ENCODE measurements around the gene CEP72. TPM values are rescaled to one million over a fixed set of nuclear protein-coding genes. Genes with fewer than 3 reads are reported as not detected.
A peak's percentile ranks its signal among the peaks of the same experiment; 100 is the strongest.

Gene CEP72
- total RNA-seq, 2 donors from 2014 or later = 35.6 to 36.5 TPM

DNA sequence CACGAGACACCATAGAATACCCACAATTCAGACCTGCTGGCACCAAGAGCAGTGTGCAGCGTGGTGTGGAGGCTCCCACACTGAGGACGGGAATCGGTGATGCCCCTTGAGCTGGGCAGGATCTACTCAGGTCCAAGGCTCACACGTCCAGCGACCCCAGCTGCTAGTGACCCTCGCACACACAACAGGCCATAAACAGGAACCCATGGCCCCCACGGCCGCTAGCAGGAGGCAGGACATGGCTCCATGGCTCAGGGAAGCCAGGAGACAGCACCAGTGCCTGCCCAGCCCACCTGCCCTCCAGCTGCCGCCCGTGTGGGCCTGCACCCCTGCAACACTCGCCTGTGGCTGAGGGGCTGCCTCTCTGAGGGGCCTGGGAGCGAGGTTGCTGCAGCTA is 44.5 kb upstream of the CEP72 start:
- H3K27me3 ChIP-seq (ENCODE audit: control insufficient read depth, insufficient read depth, low read length, poor library complexity, severe bottlenecking) = peaks cover 7% of the 10 kb centered on the region
- no peak overlapping the region for H3K9ac ChIP-seq (ENCODE audit: extremely low read depth, low read length, poor library complexity, severe bottlenecking)
- Mint-ChIP-seq H3K4me3 (no peak overlapping the region), H3K36me3 (ENCODE audit: low read depth) (no peaks in the 10 kb centered on the region), H3K27ac (no peak overlapping the region), H3K9me3 (peaks cover 4% of the 10 kb centered on the region), H3K27me3 (ENCODE audit: insufficient read depth) (peaks cover 26% of the 10 kb centered on the region), H3K4me1 (peaks cover 4% of the 10 kb centered on the region)
- no peaks in the 10 kb centered on the region for H3K36me3 ChIP-seq (ENCODE audit: control insufficient read depth, insufficient read depth, low read length)
- H3K27ac ChIP-seq (ENCODE audit: low read depth, low read length) = no peak overlapping the region
- no peak for DNase-seq
- TF ChIP-seq, protein P1, sequence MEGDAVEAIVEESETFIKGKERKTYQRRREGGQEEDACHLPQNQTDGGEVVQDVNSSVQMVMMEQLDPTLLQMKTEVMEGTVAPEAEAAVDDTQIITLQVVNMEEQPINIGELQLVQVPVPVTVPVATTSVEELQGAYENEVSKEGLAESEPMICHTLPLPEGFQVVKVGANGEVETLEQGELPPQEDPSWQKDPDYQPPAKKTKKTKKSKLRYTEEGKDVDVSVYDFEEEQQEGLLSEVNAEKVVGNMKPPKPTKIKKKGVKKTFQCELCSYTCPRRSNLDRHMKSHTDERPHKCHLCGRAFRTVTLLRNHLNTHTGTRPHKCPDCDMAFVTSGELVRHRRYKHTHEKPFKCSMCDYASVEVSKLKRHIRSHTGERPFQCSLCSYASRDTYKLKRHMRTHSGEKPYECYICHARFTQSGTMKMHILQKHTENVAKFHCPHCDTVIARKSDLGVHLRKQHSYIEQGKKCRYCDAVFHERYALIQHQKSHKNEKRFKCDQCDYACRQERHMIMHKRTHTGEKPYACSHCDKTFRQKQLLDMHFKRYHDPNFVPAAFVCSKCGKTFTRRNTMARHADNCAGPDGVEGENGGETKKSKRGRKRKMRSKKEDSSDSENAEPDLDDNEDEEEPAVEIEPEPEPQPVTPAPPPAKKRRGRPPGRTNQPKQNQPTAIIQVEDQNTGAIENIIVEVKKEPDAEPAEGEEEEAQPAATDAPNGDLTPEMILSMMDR (conservative IDR thresholded peaks at IDR 0.05) = no peak
- no peaks in the 10 kb centered on the region for H3K4me1 ChIP-seq (ENCODE audit: control insufficient read depth, insufficient read depth, low read length)
- 87 to 90% methylated on average over 8 to 13 of the region's 13 CpGs for WGBS, 2 experiments (ENCODE audit: insufficient coverage in 1 of 2, insufficient read length in 1 of 2)
- H3K4me3 ChIP-seq (ENCODE audit: low read length) = no peak overlapping the region
- peaks cover 5% of the 10 kb centered on the region for H3K9me3 ChIP-seq (ENCODE audit: control insufficient read depth, low read length)

GRCh38 chr5:568061-568781 is 43.9 kb upstream of the CEP72 start:
- Histone ChIP-seq H3K9me3 (ENCODE audit: control insufficient read depth, low read length) (peaks cover 5% of the 10 kb centered on the region), H3K4me3 (ENCODE audit: low read length) (no peak overlapping the region), H3K4me1 (ENCODE audit: control insufficient read depth, insufficient read depth, low read length) (no peaks in the 10 kb centered on the region), H3K27ac (ENCODE audit: low read depth, low read length) (no peak overlapping the region), H3K36me3 (ENCODE audit: control insufficient read depth, insufficient read depth, low read length) (no peaks in the 10 kb centered on the region), H3K27me3 (ENCODE audit: control insufficient read depth, insufficient read depth, low read length, poor library complexity, severe bottlenecking) (peaks cover 7% of the 10 kb centered on the region), H3K9ac (ENCODE audit: extremely low read depth, low read length, poor library complexity, severe bottlenecking) (no peak overlapping the region)
- Mint-ChIP-seq H3K4me3 (no peak overlapping the region), H3K4me1 (peaks cover 4% of the 10 kb centered on the region), H3K27ac (no peak overlapping the region), H3K27me3 (ENCODE audit: insufficient read depth) (peaks cover 26% of the 10 kb centered on the region), H3K9me3 (peaks cover 4% of the 10 kb centered on the region), H3K36me3 (ENCODE audit: low read depth) (no peaks in the 10 kb centered on the region)
- 88 to 89% methylated on average over 13 to 27 of the region's 27 CpGs for WGBS, 2 experiments (ENCODE audit: insufficient coverage in 1 of 2, insufficient read length in 1 of 2)
- DNase-seq = peak; percentile 31
- TF ChIP-seq, protein P1 (conservative IDR thresholded peaks at IDR 0.05) = no peak

DNA sequence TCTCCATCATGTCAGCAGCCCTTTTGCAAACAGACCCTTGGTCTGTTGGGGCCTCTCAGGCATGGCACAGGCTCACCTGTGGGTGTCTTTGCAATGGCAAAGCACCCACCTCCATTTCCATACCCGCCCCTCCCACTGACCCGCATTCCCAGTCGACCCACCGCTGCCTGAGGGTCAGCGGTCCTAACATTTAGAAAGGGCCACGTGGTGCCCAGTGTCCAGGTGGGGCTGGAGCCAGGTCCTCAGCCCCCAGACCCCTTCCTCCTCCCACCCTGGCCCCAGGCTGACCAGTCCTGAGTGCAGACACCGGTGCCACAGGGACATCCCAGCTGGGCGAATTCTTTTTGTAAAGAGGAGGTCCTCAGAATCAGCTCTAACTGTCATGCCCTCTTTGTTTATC is 43.3 kb upstream of the CEP72 start:
- peaks cover 4% of the 10 kb centered on the region for H3K4me1 Mint-ChIP-seq
- H3K4me1 ChIP-seq (ENCODE audit: control insufficient read depth, insufficient read depth, low read length) = no peaks in the 10 kb centered on the region
- H3K27ac ChIP-seq (ENCODE audit: low read depth, low read length) = no peak overlapping the region
- peaks cover 26% of the 10 kb centered on the region for H3K27me3 Mint-ChIP-seq (ENCODE audit: insufficient read depth)
- H3K9me3 Mint-ChIP-seq = peaks cover 4% of the 10 kb centered on the region
- TF ChIP-seq, protein P1 (conservative IDR thresholded peaks at IDR 0.05) = no peak
- H3K4me3 ChIP-seq (ENCODE audit: low read length) = no peak overlapping the region
- no peaks in the 10 kb centered on the region for H3K36me3 ChIP-seq (ENCODE audit: control insufficient read depth, insufficient read depth, low read length)
- H3K9ac ChIP-seq (ENCODE audit: extremely low read depth, low read length, poor library complexity, severe bottlenecking) = no peak overlapping the region
- DNase-seq = no peak
- H3K27ac Mint-ChIP-seq = no peak overlapping the region
- H3K9me3 ChIP-seq (ENCODE audit: control insufficient read depth, low read length) = peaks cover 5% of the 10 kb centered on the region
- WGBS, 2 experiments (ENCODE audit: insufficient coverage in 1 of 2, insufficient read length in 1 of 2) = 90 to 100% methylated on average over 5 to 8 of the region's 8 CpGs
- H3K36me3 Mint-ChIP-seq (ENCODE audit: low read depth) = no peaks in the 10 kb centered on the region
- peaks cover 7% of the 10 kb centered on the region for H3K27me3 ChIP-seq (ENCODE audit: control insufficient read depth, insufficient read depth, low read length, poor library complexity, severe bottlenecking)
- H3K4me3 Mint-ChIP-seq = no peak overlapping the region

Data from endodermal cell (in vitro differentiated cells).